Fibroblast of pulmonary artery (primary cell): Measurements from ENCODE around the gene FBXO4.
"Not testable (repeated sequence)": the region's sequence is repeated elsewhere in the genome, so short reads cannot be mapped to it uniquely, and the experiment has no call there.

Experiments used
- DNase-seq: peaks from one replicate; pipeline ENCODE4 v3.0.0-alpha.2; 2010; ENCODE audit warnings: low read depth
- H3K4me3 ChIP-seq: replicated peaks from 2 replicates; pipeline ENCODE4 v1.5.1; 2011; ENCODE audit warnings: low read depth, mild to moderate bottlenecking, control low read depth, low read length, moderate library complexity
- TF ChIP-seq, protein P1 (sequence below): IDR thresholded peaks from 2 replicates; pipeline ENCODE4 v1.5.1; 2011; ENCODE audit warnings: mild to moderate bottlenecking, control low read depth, low read length, inconsistent platforms; ENCODE audit errors: missing control alignments

FBXO4 gene

DNA sequence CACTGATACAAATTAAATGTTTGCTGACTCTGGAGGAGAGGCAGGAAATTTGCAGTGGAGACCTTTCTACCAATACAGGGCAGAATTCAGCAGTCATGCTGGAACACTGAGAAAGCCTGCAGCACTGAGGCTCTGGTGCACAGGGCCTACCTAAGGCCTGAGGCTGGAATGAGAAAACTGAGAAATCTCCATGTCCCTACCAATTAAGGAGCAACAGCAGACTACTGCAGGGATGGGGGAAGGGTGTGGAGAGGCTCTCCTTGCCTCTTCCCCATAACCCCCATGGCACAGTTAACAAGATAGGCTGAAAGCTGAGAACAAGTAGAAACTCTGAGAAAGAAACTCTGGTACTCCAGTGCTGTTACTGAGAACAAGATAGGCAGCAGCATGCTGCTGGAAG lies 10.5 kb downstream of the FBXO4 start:
- H3K4me3 ChIP-seq: no peak overlapping the region
- TF ChIP-seq, protein P1, sequence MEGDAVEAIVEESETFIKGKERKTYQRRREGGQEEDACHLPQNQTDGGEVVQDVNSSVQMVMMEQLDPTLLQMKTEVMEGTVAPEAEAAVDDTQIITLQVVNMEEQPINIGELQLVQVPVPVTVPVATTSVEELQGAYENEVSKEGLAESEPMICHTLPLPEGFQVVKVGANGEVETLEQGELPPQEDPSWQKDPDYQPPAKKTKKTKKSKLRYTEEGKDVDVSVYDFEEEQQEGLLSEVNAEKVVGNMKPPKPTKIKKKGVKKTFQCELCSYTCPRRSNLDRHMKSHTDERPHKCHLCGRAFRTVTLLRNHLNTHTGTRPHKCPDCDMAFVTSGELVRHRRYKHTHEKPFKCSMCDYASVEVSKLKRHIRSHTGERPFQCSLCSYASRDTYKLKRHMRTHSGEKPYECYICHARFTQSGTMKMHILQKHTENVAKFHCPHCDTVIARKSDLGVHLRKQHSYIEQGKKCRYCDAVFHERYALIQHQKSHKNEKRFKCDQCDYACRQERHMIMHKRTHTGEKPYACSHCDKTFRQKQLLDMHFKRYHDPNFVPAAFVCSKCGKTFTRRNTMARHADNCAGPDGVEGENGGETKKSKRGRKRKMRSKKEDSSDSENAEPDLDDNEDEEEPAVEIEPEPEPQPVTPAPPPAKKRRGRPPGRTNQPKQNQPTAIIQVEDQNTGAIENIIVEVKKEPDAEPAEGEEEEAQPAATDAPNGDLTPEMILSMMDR: no peak
- no peak for DNase-seq

DNA sequence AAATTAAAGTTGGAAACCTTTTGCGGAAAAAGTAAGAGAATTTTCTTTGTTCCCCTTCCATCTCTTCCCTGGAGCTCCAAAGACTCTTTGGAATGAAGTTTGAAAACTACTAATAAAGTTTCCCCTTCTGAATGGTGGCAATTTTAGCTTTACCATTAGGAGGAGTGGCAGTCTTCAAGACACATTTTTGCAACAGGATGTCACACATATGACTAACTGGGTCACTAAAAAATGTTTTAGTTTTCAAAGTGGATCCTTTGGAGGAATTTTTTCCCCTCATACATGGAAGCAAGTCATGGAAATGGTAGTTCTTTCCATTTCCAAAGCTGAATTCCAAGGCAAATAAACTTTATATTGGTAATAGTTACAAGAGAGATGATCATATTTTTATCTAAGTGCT lies 15.6 kb downstream of the FBXO4 start:
- no peak overlapping the region for H3K4me3 ChIP-seq
- DNase-seq: no peak
- TF ChIP-seq, protein P1: no peak

DNA sequence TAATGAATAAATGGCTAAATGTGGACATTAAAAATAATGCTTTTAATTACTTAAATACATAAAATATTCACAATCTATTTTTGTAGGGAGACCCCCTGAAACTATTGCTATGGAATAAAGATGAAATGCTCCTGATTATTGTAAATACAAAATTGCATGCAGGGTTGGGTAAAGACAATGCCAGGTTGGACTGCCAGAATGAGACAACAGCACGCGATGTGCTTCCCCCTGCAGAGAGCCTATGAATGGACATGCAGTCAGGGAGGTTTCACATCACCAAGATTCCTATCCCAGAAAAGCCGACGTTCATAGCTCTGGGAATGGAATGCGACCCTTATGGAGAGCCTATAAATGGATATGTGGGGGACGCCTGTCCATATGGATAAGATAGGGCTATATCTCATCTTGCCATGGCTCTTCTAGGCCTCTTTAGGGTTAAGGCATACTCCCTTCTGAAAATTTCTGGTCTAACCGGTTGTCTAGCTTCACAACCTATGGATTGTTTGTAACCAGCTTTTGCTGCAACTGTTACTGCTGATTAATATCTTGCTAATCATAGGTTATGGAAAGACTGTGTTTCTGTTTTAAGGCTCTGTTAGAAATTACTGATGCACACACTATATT lies 20.4 kb downstream of the FBXO4 start:
- not testable (repeated sequence) for H3K4me3 ChIP-seq, DNase-seq

DNA sequence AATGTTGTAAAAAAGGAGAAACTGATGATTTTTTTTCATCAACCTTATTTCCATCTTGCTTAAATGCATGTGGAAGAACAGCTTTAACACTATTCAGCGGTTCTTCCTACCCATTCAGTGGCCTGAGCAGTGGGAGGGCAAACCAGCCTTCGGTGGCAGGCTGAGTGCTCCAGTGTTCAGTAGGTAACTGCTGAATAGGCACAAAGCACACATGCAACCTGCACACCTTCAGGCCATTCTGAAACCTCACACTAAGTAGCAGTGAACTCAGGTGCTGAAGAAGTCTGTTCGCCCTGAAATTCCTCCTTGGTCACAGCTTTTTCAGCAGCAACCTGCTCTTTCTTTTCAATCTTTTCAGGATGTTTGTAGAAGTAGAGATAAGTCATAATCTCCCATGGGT lies 26.1 kb downstream of the FBXO4 start:
- H3K4me3 ChIP-seq: no peak overlapping the region
- no peak for DNase-seq
- TF ChIP-seq, protein P1: no peak

DNA sequence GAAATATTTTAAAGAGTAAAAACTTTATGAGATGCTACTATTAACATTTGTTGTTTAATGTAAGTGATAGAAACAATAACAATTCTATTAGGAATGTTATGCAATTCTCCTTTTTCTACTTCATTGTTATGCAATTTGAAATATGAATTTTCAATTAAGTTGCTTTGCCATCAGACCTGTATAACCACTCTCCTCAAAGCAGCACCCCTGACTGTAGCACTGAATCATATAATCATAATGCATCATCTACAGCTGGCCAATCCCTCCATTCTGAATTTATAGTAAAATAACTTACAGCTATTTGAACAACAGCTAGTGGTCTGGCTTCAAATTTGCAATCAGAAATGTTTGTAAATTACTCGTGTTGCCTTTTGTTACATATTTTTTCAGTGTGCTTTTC lies 29.2 kb downstream of the FBXO4 start:
- H3K4me3 ChIP-seq: no peak overlapping the region
- DNase-seq: no peak
- TF ChIP-seq, protein P1: no peak

DNA sequence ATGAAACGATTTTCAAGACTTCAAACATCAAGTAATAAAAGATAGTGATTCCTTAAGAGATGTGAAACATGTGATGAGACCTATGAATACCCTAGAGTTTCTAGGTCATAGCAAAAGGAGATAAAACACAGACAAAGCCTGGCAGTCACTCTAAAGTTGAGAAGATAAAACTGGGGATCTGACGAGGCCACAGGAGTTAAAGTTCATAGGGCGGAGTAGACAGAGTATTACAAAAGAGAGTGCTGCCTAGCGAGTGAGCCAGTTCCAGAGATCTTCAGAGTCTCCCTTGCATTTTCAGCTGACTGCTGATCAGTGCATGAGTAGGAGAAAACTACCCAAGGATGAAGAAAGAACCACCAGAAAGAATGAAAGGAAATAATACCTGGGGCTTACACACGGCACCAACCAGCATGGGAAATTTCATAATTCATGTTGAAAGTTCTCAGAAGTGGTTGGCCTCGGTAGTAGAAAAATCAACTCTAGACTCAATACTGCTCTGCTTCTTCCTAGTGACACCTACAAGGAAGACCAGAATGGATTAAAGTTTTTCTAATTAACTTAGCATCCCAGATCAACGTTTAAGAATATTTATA lies 30.4 kb downstream of the FBXO4 start:
- TF ChIP-seq, protein P1: no peak
- no peak for DNase-seq
- no peak overlapping the region for H3K4me3 ChIP-seq

DNA sequence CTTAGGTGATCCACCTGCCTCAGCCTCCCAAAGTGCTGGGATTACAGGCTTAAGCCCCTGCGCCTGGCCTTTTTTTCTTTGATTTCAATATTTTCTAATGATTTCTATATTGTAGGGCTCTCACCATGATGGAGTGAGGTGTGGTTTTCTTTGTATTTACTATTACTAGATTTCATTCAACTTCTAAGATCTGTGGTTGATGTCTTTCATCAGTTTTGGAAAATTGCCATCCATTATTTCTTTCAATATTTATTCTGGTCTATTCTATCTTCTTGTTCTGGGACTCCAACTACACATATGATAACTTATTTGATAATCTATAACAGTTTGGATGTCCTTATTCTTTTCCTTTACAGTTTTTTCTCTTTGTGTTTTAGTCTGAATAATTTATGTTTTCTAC lies 31.9 kb downstream of the FBXO4 start:
- TF ChIP-seq, protein P1: no peak
- DNase-seq: no peak
- no peak overlapping the region for H3K4me3 ChIP-seq
